C4-2B (cell line): ENCODE data around the gene ESRRB.

Experiments used
- ZFX ChIP-seq: fragments of 450-650 bp; IDR thresholded peaks from 2 replicates; pipeline ENCODE4 v1.6.1; 2017
- TF ChIP-seq, protein P1 (sequence below): fragments of 450-650 bp; conservative IDR thresholded peaks from 2 replicates; pipeline ENCODE4 v1.5.1; 2017; ENCODE audit warnings: mild to moderate bottlenecking

DNA sequence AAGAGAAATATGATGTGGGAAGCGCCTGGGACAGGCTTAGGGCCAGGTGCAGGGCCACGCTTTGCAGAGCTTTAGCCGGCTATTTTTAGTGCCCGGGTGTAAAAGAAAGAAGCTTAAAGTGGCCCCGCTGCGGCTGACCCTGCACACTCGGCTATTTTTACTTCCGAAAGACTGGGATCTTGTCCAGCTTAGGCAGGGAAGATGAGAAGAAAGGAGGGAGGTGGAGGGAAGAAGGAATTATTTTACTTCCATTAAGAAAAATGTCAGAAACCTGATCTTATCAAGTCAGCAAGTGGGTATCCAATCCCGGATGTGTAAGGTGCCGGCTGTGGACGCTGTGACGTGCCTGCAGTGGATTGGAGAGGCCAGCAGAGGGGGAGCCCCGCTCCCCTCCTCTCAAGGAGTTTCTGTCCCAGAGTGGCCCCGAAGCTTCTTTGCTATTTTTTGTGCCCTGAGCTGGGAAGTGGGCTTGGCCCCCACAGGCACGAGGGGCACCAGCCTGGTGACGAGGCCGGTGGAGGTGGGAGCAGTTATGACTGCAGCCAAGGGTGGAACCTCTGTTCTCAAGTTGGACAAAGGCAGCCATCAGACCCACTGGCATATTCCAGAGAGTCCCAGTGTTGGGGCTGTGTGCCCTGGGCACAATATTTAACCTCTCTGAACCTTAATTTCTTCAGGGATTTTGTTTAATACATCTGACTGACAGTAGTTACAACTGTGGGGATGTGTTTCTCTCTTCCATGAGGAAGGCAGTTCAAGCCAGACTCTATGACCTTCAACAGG lies 97.7 kb downstream of the ESRRB start:
- TF ChIP-seq, protein P1, sequence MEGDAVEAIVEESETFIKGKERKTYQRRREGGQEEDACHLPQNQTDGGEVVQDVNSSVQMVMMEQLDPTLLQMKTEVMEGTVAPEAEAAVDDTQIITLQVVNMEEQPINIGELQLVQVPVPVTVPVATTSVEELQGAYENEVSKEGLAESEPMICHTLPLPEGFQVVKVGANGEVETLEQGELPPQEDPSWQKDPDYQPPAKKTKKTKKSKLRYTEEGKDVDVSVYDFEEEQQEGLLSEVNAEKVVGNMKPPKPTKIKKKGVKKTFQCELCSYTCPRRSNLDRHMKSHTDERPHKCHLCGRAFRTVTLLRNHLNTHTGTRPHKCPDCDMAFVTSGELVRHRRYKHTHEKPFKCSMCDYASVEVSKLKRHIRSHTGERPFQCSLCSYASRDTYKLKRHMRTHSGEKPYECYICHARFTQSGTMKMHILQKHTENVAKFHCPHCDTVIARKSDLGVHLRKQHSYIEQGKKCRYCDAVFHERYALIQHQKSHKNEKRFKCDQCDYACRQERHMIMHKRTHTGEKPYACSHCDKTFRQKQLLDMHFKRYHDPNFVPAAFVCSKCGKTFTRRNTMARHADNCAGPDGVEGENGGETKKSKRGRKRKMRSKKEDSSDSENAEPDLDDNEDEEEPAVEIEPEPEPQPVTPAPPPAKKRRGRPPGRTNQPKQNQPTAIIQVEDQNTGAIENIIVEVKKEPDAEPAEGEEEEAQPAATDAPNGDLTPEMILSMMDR, result no peak
- no peak for TF ChIP-seq ZFX
